ENCODE results near the gene TMEM109. TPM values are rescaled to one million over a fixed set of nuclear protein-coding genes. Genes with fewer than 3 reads are reported as not detected.

Gene TMEM109
- total RNA-seq, 1 donor from 2014 or later, result 72.8 TPM

GRCh38 chr11:60899977-60900376 lies 14.0 kb upstream of the TMEM109 start:
- Histone ChIP-seq H3K9ac (ENCODE audit: low read length) (no peak overlapping the region), H3K79me2 (ENCODE audit: insufficient read depth, low read length) (peaks cover 25% of the 10 kb centered on the region), H3K4me2 (ENCODE audit: low read length) (no peak overlapping the region), H3K27me3 (ENCODE audit: insufficient read depth, low read length) (no peaks in the 10 kb centered on the region), H3K4me3 (ENCODE audit: insufficient read depth, low read depth, low read length) (no peak overlapping the region), H4K20me1 (ENCODE audit: insufficient read depth, low read length) (peaks cover 68% of the 10 kb centered on the region), H3K4me1 (ENCODE audit: insufficient read depth, low read length) (peaks cover 1% of the 10 kb centered on the region), H3K27ac (ENCODE audit: low read depth, low read length) (no peak overlapping the region), H3K9me3 (ENCODE audit: insufficient read depth, low read depth, low read length) (no peaks in the 10 kb centered on the region), H3K36me3 (ENCODE audit: insufficient read depth, low read length) (peaks cover 59% of the 10 kb centered on the region), H2AFZ (ENCODE audit: low read depth, low read length) (no peak overlapping the region)
- peaks cover 11% of the 10 kb centered on the region for H3K36me3 Mint-ChIP-seq (ENCODE audit: low read depth, unreplicated experiment)
- H3K4me1 Mint-ChIP-seq (ENCODE audit: low read depth, unreplicated experiment), result peaks cover 7% of the 10 kb centered on the region
- FAIRE-seq (no peak), DNase-seq (ENCODE audit: low read depth) (no peak)
- H3K27ac Mint-ChIP-seq (ENCODE audit: unreplicated experiment), result no peak overlapping the region
- no peaks in the 10 kb centered on the region for H3K27me3 Mint-ChIP-seq (ENCODE audit: low read depth, unreplicated experiment)
- no peaks in the 10 kb centered on the region for H3K9me3 Mint-ChIP-seq (ENCODE audit: unreplicated experiment)
- TF ChIP-seq CTCF (IDR thresholded peaks at IDR 0.05; ENCODE audit: insufficient read depth, low read depth, low read length), result no peak
- no peak for TF ChIP-seq EZH2 (IDR thresholded peaks at IDR 0.05; ENCODE audit: insufficient read depth, low read length)
- no peak overlapping the region for H3K4me3 Mint-ChIP-seq (ENCODE audit: unreplicated experiment)

- no peak overlapping the region for H3K27ac ChIP-seq (ENCODE audit: low read depth, low read length)
- no peak overlapping the region for H3K9ac ChIP-seq (ENCODE audit: low read length)
- TF ChIP-seq EZH2 (IDR thresholded peaks at IDR 0.05; ENCODE audit: insufficient read depth, low read length), result no peak
- no peak for TF ChIP-seq CTCF (IDR thresholded peaks at IDR 0.05; ENCODE audit: insufficient read depth, low read depth, low read length)
- peaks cover 7% of the 10 kb centered on the region for H3K36me3 Mint-ChIP-seq (ENCODE audit: low read depth, unreplicated experiment)
- H3K4me1 ChIP-seq (ENCODE audit: insufficient read depth, low read length), result peaks cover 8% of the 10 kb centered on the region
- no peaks in the 10 kb centered on the region for H3K9me3 Mint-ChIP-seq (ENCODE audit: unreplicated experiment)
- DNase-seq (ENCODE audit: low read depth), result no peak
- peaks cover 33% of the 10 kb centered on the region for H3K79me2 ChIP-seq (ENCODE audit: insufficient read depth, low read length)
- no peak overlapping the region for H3K4me2 ChIP-seq (ENCODE audit: low read length)
- H3K27me3 ChIP-seq (ENCODE audit: insufficient read depth, low read length), result no peaks in the 10 kb centered on the region
- H3K9me3 ChIP-seq (ENCODE audit: insufficient read depth, low read depth, low read length), result no peaks in the 10 kb centered on the region
- H2AFZ ChIP-seq (ENCODE audit: low read depth, low read length), result no peak overlapping the region
- no peak for FAIRE-seq
- peaks cover 72% of the 10 kb centered on the region for H4K20me1 ChIP-seq (ENCODE audit: insufficient read depth, low read length)
- peaks cover 12% of the 10 kb centered on the region for H3K4me1 Mint-ChIP-seq (ENCODE audit: low read depth, unreplicated experiment)
- peaks cover 53% of the 10 kb centered on the region for H3K36me3 ChIP-seq (ENCODE audit: insufficient read depth, low read length)
- H3K27me3 Mint-ChIP-seq (ENCODE audit: low read depth, unreplicated experiment), result no peaks in the 10 kb centered on the region
- no peak overlapping the region for H3K4me3 ChIP-seq (ENCODE audit: insufficient read depth, low read depth, low read length)
- no peak overlapping the region for H3K27ac Mint-ChIP-seq (ENCODE audit: unreplicated experiment)
- H3K4me3 Mint-ChIP-seq (ENCODE audit: unreplicated experiment), result no peak overlapping the region
Observed at GRCh38 chr11:60900673-60901404, 13.1 kb upstream of the TMEM109 start.

- H3K27me3 ChIP-seq (ENCODE audit: insufficient read depth, low read length), result no peaks in the 10 kb centered on the region
- FAIRE-seq, result no peak
- no peak overlapping the region for H2AFZ ChIP-seq (ENCODE audit: low read depth, low read length)
- Mint-ChIP-seq H3K27ac (ENCODE audit: unreplicated experiment) (no peak overlapping the region), H3K36me3 (ENCODE audit: low read depth, unreplicated experiment) (peaks cover 5% of the 10 kb centered on the region), H3K4me3 (ENCODE audit: unreplicated experiment) (no peak overlapping the region), H3K27me3 (ENCODE audit: low read depth, unreplicated experiment) (peaks cover under 1% of the 10 kb centered on the region), H3K9me3 (ENCODE audit: unreplicated experiment) (no peaks in the 10 kb centered on the region), H3K4me1 (ENCODE audit: low read depth, unreplicated experiment) (peaks cover 12% of the 10 kb centered on the region)
- peaks cover 36% of the 10 kb centered on the region for H3K36me3 ChIP-seq (ENCODE audit: insufficient read depth, low read length)
- H3K9me3 ChIP-seq (ENCODE audit: insufficient read depth, low read depth, low read length), result no peaks in the 10 kb centered on the region
- no peak overlapping the region for H3K4me2 ChIP-seq (ENCODE audit: low read length)
- no peak for TF ChIP-seq CTCF (IDR thresholded peaks at IDR 0.05; ENCODE audit: insufficient read depth, low read depth, low read length)
- no peak for TF ChIP-seq EZH2 (IDR thresholded peaks at IDR 0.05; ENCODE audit: insufficient read depth, low read length)
- peaks cover 38% of the 10 kb centered on the region for H3K79me2 ChIP-seq (ENCODE audit: insufficient read depth, low read length)
- no peak overlapping the region for H3K27ac ChIP-seq (ENCODE audit: low read depth, low read length)
- H4K20me1 ChIP-seq (ENCODE audit: insufficient read depth, low read length), result peaks cover 74% of the 10 kb centered on the region
- H3K4me1 ChIP-seq (ENCODE audit: insufficient read depth, low read length), result peaks cover 8% of the 10 kb centered on the region
- DNase-seq (ENCODE audit: low read depth), result no peak
- H3K9ac ChIP-seq (ENCODE audit: low read length), result no peak overlapping the region
- H3K4me3 ChIP-seq (ENCODE audit: insufficient read depth, low read depth, low read length), result no peak overlapping the region
Observed at GRCh38 chr11:60902625-60903024, 11.3 kb upstream of the TMEM109 start.

Data from astrocyte (in vitro differentiated cells and primary cell).